ENCODE results near the gene PWP1.

- TF ChIP-seq CSDC2 (CRISPR knock-in tag; IDR thresholded peaks at IDR 0.05) (no peak), PATZ1 (CRISPR knock-in tag; IDR thresholded peaks at IDR 0.05; ENCODE audit: borderline replicate concordance) (no peak), ZNF70 (CRISPR knock-in tag; IDR thresholded peaks at IDR 0.05) (no peak), RARB (CRISPR knock-in tag; IDR thresholded peaks at IDR 0.05) (no peak), ISL1 (CRISPR knock-in tag; IDR thresholded peaks at IDR 0.05) (no peak), ZFP3 (CRISPR knock-in tag; IDR thresholded peaks at IDR 0.05) (no peak), TOX (CRISPR knock-in tag; IDR thresholded peaks at IDR 0.05; ENCODE audit: borderline replicate concordance) (no peak), CREB5 (CRISPR knock-in tag; IDR thresholded peaks at IDR 0.05; ENCODE audit: low read depth) (no peak), BACH2 (CRISPR knock-in tag; IDR thresholded peaks at IDR 0.05; ENCODE audit: borderline replicate concordance) (no peak), ARNTL (CRISPR knock-in tag; IDR thresholded peaks at IDR 0.05; ENCODE audit: borderline replicate concordance, low read depth) (no peak)
Measured at GRCh38 chr12:107702106-107702505, 16.5 kb downstream of the PWP1 start.
